ENCODE results near the gene LRRC72. TPM values are rescaled to one million over a fixed set of nuclear protein-coding genes. Genes with fewer than 3 reads are reported as not detected.

Gene LRRC72
- total and polyA plus RNA-seq, 10 of the 15 experiments (the other 5 are each of a cell fraction or from before 2014, with no cell fraction given), result not detected

GRCh38 chr7:16502303-16502702 lies 24.3 kb upstream of the LRRC72 start:
- CTCF ChIA-PET, result no interaction called here

More at GRCh38 chr7:16502303-16502702, 24.3 kb upstream of the LRRC72 start:
- ChIA-PET SMC1A (ENCODE audit: uncharacterized antibody, unreplicated experiment) (interaction anchor here (1.4 kb wide), 1 partner anchor 10 kb away, joined by 4 read pairs; no protein-coding TSS in a partner anchor), POLR2A (no interaction called here), RAD21 (ENCODE audit: unreplicated experiment) (no interaction called here)
- Histone ChIP-seq H3K27me3 (replicated peaks in 1 of 2; ENCODE audit: control insufficient read depth in 2 of 2, insufficient read depth in 2 of 2, low read length in 1 of 2) (no peaks in the 10 kb centered on the region), H2AFZ (ENCODE audit: control insufficient read depth, low read depth, low read length) (no peak overlapping the region), H3K4me1 (ENCODE audit: control insufficient read depth, insufficient read depth, low read length) (no peaks in the 10 kb centered on the region), H3K4me2 (ENCODE audit: control insufficient read depth, insufficient read depth) (no peak overlapping the region), H3K36me3 (ENCODE audit: control insufficient read depth in 2 of 2, insufficient read depth in 2 of 2, low read length in 1 of 2) (no peaks in the 10 kb centered on the region), H3K9me3 (replicated peaks; ENCODE audit: control insufficient read depth, insufficient read depth, low read length) (no peaks in the 10 kb centered on the region), H3K9ac (ENCODE audit: control insufficient read depth, insufficient read depth, low read length) (no peak overlapping the region), H3K79me2 (ENCODE audit: control insufficient read depth, insufficient read depth, low read length) (no peaks in the 10 kb centered on the region), H3K4me3 (no peak overlapping the region), H4K20me1 (ENCODE audit: control insufficient read depth, insufficient read depth) (no peaks in the 10 kb centered on the region), H3K27ac (ENCODE audit: control insufficient read depth, insufficient read depth) (no peak overlapping the region)
- TF ChIP-seq SUPT20H (IDR thresholded peaks at IDR 0.05; ENCODE audit: borderline replicate concordance, control insufficient read depth, low read depth, low read length), result no peak
- no peak for TF ChIP-seq MEF2B (IDR thresholded peaks at IDR 0.05; ENCODE audit: partially characterized antibody, poor library complexity, severe bottlenecking)
- TF ChIP-seq NR2C2 (IDR thresholded peaks at IDR 0.05; ENCODE audit: borderline replicate concordance, control insufficient read depth, insufficient read length, low read depth), result no peak
- no peak for TF ChIP-seq EGR1 (IDR thresholded peaks at IDR 0.05; ENCODE audit: borderline replicate concordance in 1 of 2, low read depth in 2 of 2, low read length in 2 of 2)
- no peak for TF ChIP-seq LARP7 (IDR thresholded peaks at IDR 0.05)
- TF ChIP-seq JUND (IDR thresholded peaks at IDR 0.05; ENCODE audit: low read depth, low read length), result no peak
- TF ChIP-seq CBX3 (IDR thresholded peaks at IDR 0.05; ENCODE audit: borderline replicate concordance, low read depth), result no peak
- TF ChIP-seq, protein P1, sequence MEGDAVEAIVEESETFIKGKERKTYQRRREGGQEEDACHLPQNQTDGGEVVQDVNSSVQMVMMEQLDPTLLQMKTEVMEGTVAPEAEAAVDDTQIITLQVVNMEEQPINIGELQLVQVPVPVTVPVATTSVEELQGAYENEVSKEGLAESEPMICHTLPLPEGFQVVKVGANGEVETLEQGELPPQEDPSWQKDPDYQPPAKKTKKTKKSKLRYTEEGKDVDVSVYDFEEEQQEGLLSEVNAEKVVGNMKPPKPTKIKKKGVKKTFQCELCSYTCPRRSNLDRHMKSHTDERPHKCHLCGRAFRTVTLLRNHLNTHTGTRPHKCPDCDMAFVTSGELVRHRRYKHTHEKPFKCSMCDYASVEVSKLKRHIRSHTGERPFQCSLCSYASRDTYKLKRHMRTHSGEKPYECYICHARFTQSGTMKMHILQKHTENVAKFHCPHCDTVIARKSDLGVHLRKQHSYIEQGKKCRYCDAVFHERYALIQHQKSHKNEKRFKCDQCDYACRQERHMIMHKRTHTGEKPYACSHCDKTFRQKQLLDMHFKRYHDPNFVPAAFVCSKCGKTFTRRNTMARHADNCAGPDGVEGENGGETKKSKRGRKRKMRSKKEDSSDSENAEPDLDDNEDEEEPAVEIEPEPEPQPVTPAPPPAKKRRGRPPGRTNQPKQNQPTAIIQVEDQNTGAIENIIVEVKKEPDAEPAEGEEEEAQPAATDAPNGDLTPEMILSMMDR (IDR thresholded peaks at IDR 0.05 in 2 of 3, conservative IDR thresholded peaks at IDR 0.05 in 1 of 3; ENCODE audit: control insufficient read depth in 2 of 3, extremely low read depth in 1 of 3, insufficient read depth in 1 of 3, low read depth in 3 of 3, low read length in 3 of 3), result no peak
- TF ChIP-seq ELK1 (IDR thresholded peaks at IDR 0.05; ENCODE audit: low read depth, low read length), result no peak
- TF ChIP-seq RUNX3 (IDR thresholded peaks at IDR 0.05; ENCODE audit: low read length), result no peak
- TF ChIP-seq ETV6 (conservative IDR thresholded peaks at IDR 0.05 in 1 of 2, IDR thresholded peaks at IDR 0.05 in 1 of 2; ENCODE audit: borderline replicate concordance in 1 of 2, low read depth in 1 of 2), result no peak
- TF ChIP-seq WRNIP1 (IDR thresholded peaks at IDR 0.05; ENCODE audit: borderline replicate concordance, low read depth, low read length), result no peak
- no peak for TF ChIP-seq RFX5 (IDR thresholded peaks at IDR 0.05; ENCODE audit: low read depth, low read length)
- TF ChIP-seq CEBPZ (IDR thresholded peaks at IDR 0.05; ENCODE audit: low read depth, low read length), result no peak
- no peak for TF ChIP-seq ZSCAN29 (IDR thresholded peaks at IDR 0.05)
- no peak for TF ChIP-seq IRF4 (IDR thresholded peaks at IDR 0.05; ENCODE audit: low read depth, low read length)
- FAIRE-seq (no peak), ATAC-seq (no peak), DNase-seq (ENCODE audit: low read depth, low spot score) (no peak)
- in situ Hi-C loops (cut with MboI) (no loop called here), intact Hi-C loops (cut with micrococcal nuclease; ENCODE audit: unreplicated experiment) (no loop called here)
- 66% methylated on average over 19 of the region's 19 CpGs for WGBS (ENCODE audit: insufficient coverage, insufficient replicate concordance, low lambda C conversion rate, missing lambda C conversion rate)
- no TSS peak for BruUV-seq (replicated peaks)
